ENCODE results near the gene MRAP. TPM values are rescaled to one million over a fixed set of nuclear protein-coding genes. Genes with fewer than 3 reads are reported as not detected.

The MRAP gene
- total RNA-seq, 4 donors from 2014 or later, result 0.98 to 1.8 TPM; not detected in 2

GRCh38 chr21:32316361-32317215 is 17.9 kb downstream of the MRAP start:
- DNase-seq (ENCODE audit: low spot score in 2 of 2), result peak in 1 of 2 donors; percentile 37
- no peak overlapping the region for H3K27ac ChIP-seq
- H3K27me3 ChIP-seq, result no peaks in the 10 kb centered on the region
- 89% methylated on average over 7 of the region's 22 CpGs for WGBS
- H3K9me3 ChIP-seq, result no peaks in the 10 kb centered on the region
- H3K36me3 ChIP-seq, result peaks cover 85% of the 10 kb centered on the region
- H3K4me3 ChIP-seq, result no peak overlapping the region
- TF ChIP-seq POLR2A (IDR thresholded peaks at IDR 0.05), result no peak
- TF ChIP-seq EP300 (IDR thresholded peaks at IDR 0.05), result no peak
- no peak for TF ChIP-seq CTCF (IDR thresholded peaks at IDR 0.05)
- no peaks in the 10 kb centered on the region for H3K4me1 ChIP-seq

GRCh38 chr21:32317726-32318125 is 19.1 kb downstream of the MRAP start:
- no peak for TF ChIP-seq EP300 (IDR thresholded peaks at IDR 0.05)
- H3K27me3 ChIP-seq, result no peaks in the 10 kb centered on the region
- no peaks in the 10 kb centered on the region for H3K9me3 ChIP-seq
- peak in 1 of 2 donors; percentile 68 for DNase-seq (ENCODE audit: low spot score in 2 of 2)
- H3K4me3 ChIP-seq, result no peak overlapping the region
- H3K27ac ChIP-seq, result no peak overlapping the region
- no peaks in the 10 kb centered on the region for H3K4me1 ChIP-seq
- 89% methylated on average over 6 of the region's 9 CpGs for WGBS
- H3K36me3 ChIP-seq, result peaks cover 85% of the 10 kb centered on the region

GRCh38 chr21:32319012-32319411 is 20.4 kb downstream of the MRAP start:
- TF ChIP-seq POLR2A (IDR thresholded peaks at IDR 0.05) (no peak), CTCF (IDR thresholded peaks at IDR 0.05) (no peak), POLR2AphosphoS5 (IDR thresholded peaks at IDR 0.05) (no peak)
- H3K4me3 ChIP-seq, result no peak overlapping the region
- DNase-seq (ENCODE audit: low spot score in 2 of 2), result peak in 1 of 2 donors; percentile 62
- H3K4me1 ChIP-seq, result no peaks in the 10 kb centered on the region
- no peak overlapping the region for H3K27ac ChIP-seq
- peaks cover 91% of the 10 kb centered on the region for H3K36me3 ChIP-seq
- no peaks in the 10 kb centered on the region for H3K9me3 ChIP-seq
- H3K27me3 ChIP-seq, result no peaks in the 10 kb centered on the region
- 95% methylated on average over 7 of the region's 7 CpGs for WGBS

- DNase-seq (ENCODE audit: low spot score in 2 of 2), result peak in 1 of 2 donors; percentile 37
- H3K27me3 ChIP-seq, result no peaks in the 10 kb centered on the region
- TF ChIP-seq CTCF (IDR thresholded peaks at IDR 0.05), result no peak
- TF ChIP-seq EP300 (IDR thresholded peaks at IDR 0.05), result no peak
- no peak for TF ChIP-seq POLR2AphosphoS5 (IDR thresholded peaks at IDR 0.05)
- no peak for TF ChIP-seq POLR2A (IDR thresholded peaks at IDR 0.05)
- no peaks in the 10 kb centered on the region for H3K9me3 ChIP-seq
- no peaks in the 10 kb centered on the region for H3K4me1 ChIP-seq
- H3K27ac ChIP-seq, result no peak overlapping the region
- H3K36me3 ChIP-seq, result peaks cover 95% of the 10 kb centered on the region
- H3K4me3 ChIP-seq, result no peak overlapping the region
- WGBS, result 96% methylated on average over 4 of the region's 6 CpGs
Observed at GRCh38 chr21:32320059-32320458, 21.4 kb downstream of the MRAP start.

- H3K4me3 ChIP-seq, result no peak overlapping the region
- 87% methylated on average over 13 of the region's 13 CpGs for WGBS
- DNase-seq (ENCODE audit: low spot score in 2 of 2), result peak in 1 of 2 donors; percentile 67
- no peaks in the 10 kb centered on the region for H3K9me3 ChIP-seq
- no peaks in the 10 kb centered on the region for H3K27me3 ChIP-seq
- no peak overlapping the region for H3K27ac ChIP-seq
- TF ChIP-seq POLR2A (IDR thresholded peaks at IDR 0.05) (no peak), POLR2AphosphoS5 (IDR thresholded peaks at IDR 0.05) (no peak), CTCF (IDR thresholded peaks at IDR 0.05) (no peak), EP300 (IDR thresholded peaks at IDR 0.05) (no peak)
- peaks cover 99% of the 10 kb centered on the region for H3K36me3 ChIP-seq
- no peaks in the 10 kb centered on the region for H3K4me1 ChIP-seq
Observed at GRCh38 chr21:32320726-32321125, 22.1 kb downstream of the MRAP start.
